Sigmoid colon (tissue), 7 donors: ENCODE results near the gene IPMK. TPM values are rescaled to one million over a fixed set of nuclear protein-coding genes. Genes with fewer than 3 reads are reported as not detected.

Experiments used
- DNase-seq: peaks from one replicate; pipeline ENCODE4 v3.0.0-alpha.2; 2019
- H3K27ac ChIP-seq, 4 donors: fragments of 200-600 bp; sonication (generic); one replicate each; pipeline ENCODE4 v1.5.1; 2016 to 2019; ENCODE audit warnings: mild to moderate bottlenecking in 1 of 4
- H3K27me3 ChIP-seq, 3 donors: fragments of 200-600 bp; sonication (generic); one replicate each; pipeline ENCODE4 v1.5.1; 2019; ENCODE audit warnings: mild to moderate bottlenecking in 1 of 3
- H3K36me3 ChIP-seq, 4 donors: fragments of 200-600 bp; sonication (generic); one replicate each; pipeline ENCODE4 v1.5.1; 2016 to 2019
- H3K4me1 ChIP-seq, 4 donors: fragments of 200-600 bp; sonication (generic); one replicate each; pipeline ENCODE4 v1.5.1; 2017 to 2019
- H3K4me3 ChIP-seq, 4 donors: fragments of 200-600 bp; sonication (generic); one replicate each; pipeline ENCODE4 v1.5.1; 2017 to 2019; ENCODE audit warnings: mild to moderate bottlenecking in 2 of 4, moderate library complexity in 1 of 4
- H3K9me3 ChIP-seq, 4 donors: fragments of 200-600 bp in 3 of 4; sonication (generic) in 3 of 4; one replicate each; pipeline versions ENCODE4 v1.5.1 to v1.6.1; 2013 to 2019
- EP300 ChIP-seq, 4 donors: sonication (generic); formaldehyde crosslinking; IDR thresholded peaks; one replicate each; pipeline ENCODE4 v1.6.1; 2017; ENCODE audit warnings: antibody characterized with exemption in 4 of 4
- POLR2A ChIP-seq, 2 donors: fragments of 450-650 bp; IDR thresholded peaks; one replicate each; pipeline ENCODE4 v1.6.1; 2016; ENCODE audit warnings: antibody characterized with exemption in 2 of 2, mild to moderate bottlenecking in 2 of 2, moderate library complexity in 2 of 2
- POLR2AphosphoS5 ChIP-seq, 4 donors: sonication (generic); formaldehyde crosslinking; IDR thresholded peaks; one replicate each; pipeline ENCODE4 v1.6.1; 2017; ENCODE audit warnings: antibody characterized with exemption in 4 of 4
- WGBS, 2 donors: extraction: QIAGEN DNeasy Blood & Tissue Kit; methylation state at CpG; one replicate each; pipeline ENCODE4 v1.1.7; 2013; 5-methylcytosine and 5-hydroxymethylcytosine counted together
- intact Hi-C: fragments of 100-400 bp; cut with DNase I; formaldehyde crosslinking; loops from one replicate; pipeline ENCODE4 v1.15.1; 2023
- polyA plus RNA-seq, 3 donors: library from polyadenylated mRNA; stranded (reverse); fragments of 200-250 nt; gene quantifications; one replicate each; pipeline ENCODE4 v1.2.3, GENCODE V29; 2013
- total RNA-seq, 4 donors: library from RNA; depleted of rRNA; stranded (reverse); fragments of >200 nt; gene quantifications; one replicate each; pipeline ENCODE4 v1.1.0, GENCODE V29; 2016
- TF ChIP-seq, protein P1 (sequence below), 4 experiments: fragments of 450-650 bp in 3 of 4; fragments of 200-600 bp in 1 of 4; IDR thresholded peaks; one replicate each; pipeline ENCODE4 v1.5.1; 2016 to 2019; ENCODE audit warnings: antibody characterized with exemption in 4 of 4, mild to moderate bottlenecking in 3 of 4, moderate library complexity in 2 of 4
- donor health status: healthy with polysubstance abuse.
- donor health status: Bipolar disorder and iron deficiency.
- donor health status: healthy.

IPMK gene
- total and polyA plus RNA-seq, 7 donors, result 4.6 to 9.0 (median 5.5) TPM

GRCh38 chr10:58280477-58280876 lies 12.8 kb upstream of the IPMK start:
- DNase-seq, result no peak
- Histone ChIP-seq H3K4me1 (peaks cover 0 to 33% (median 11%) of the 10 kb centered on the region in 4 donors), H3K4me3 (no peak overlapping the region), H3K36me3 (peaks cover 0 to 23% (median 0%) of the 10 kb centered on the region in 4 donors), H3K27me3 (no peaks in the 10 kb centered on the region), H3K9me3 (no peaks in the 10 kb centered on the region), H3K27ac (no peak overlapping the region)
- TF ChIP-seq EP300 (IDR thresholded peaks at IDR 0.05) (no peak), POLR2A (IDR thresholded peaks at IDR 0.05) (no peak), POLR2AphosphoS5 (IDR thresholded peaks at IDR 0.05) (no peak)
- TF ChIP-seq, protein P1, sequence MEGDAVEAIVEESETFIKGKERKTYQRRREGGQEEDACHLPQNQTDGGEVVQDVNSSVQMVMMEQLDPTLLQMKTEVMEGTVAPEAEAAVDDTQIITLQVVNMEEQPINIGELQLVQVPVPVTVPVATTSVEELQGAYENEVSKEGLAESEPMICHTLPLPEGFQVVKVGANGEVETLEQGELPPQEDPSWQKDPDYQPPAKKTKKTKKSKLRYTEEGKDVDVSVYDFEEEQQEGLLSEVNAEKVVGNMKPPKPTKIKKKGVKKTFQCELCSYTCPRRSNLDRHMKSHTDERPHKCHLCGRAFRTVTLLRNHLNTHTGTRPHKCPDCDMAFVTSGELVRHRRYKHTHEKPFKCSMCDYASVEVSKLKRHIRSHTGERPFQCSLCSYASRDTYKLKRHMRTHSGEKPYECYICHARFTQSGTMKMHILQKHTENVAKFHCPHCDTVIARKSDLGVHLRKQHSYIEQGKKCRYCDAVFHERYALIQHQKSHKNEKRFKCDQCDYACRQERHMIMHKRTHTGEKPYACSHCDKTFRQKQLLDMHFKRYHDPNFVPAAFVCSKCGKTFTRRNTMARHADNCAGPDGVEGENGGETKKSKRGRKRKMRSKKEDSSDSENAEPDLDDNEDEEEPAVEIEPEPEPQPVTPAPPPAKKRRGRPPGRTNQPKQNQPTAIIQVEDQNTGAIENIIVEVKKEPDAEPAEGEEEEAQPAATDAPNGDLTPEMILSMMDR (IDR thresholded peaks at IDR 0.05), result no peak
- intact Hi-C loops, result no loop called here
- 95% methylated on average over 3 of the region's 3 CpGs for WGBS, 2 donors

DNA sequence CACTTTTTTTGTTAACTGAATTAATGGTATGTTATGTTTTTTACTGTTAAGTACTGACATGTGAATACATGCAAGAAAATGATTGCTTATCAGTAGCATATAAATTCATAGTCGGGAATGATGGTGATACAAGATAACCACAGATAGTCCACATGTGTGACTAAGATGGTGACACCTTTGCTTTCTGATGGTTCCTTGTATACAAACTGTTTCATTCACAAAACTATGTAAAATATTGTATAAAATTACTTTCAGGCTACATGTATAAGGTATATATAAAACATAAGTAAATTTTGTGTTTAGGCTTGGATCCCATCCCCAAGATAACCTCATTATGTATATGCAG lies 11.2 kb upstream of the IPMK start:
- peaks cover 0 to 24% (median 17%) of the 10 kb centered on the region in 4 donors for H3K4me1 ChIP-seq
- 82 to 94% methylated on average over 1 of the region's 1 CpG for WGBS, 2 donors
- TF ChIP-seq POLR2A (IDR thresholded peaks at IDR 0.05) (no peak), POLR2AphosphoS5 (IDR thresholded peaks at IDR 0.05) (no peak), EP300 (IDR thresholded peaks at IDR 0.05) (no peak)
- TF ChIP-seq, protein P1 (IDR thresholded peaks at IDR 0.05), result no peak
- H3K36me3 ChIP-seq, result peaks cover 0 to 23% (median 0%) of the 10 kb centered on the region in 4 donors
- DNase-seq, result no peak
- no peak overlapping the region for H3K4me3 ChIP-seq
- H3K27ac ChIP-seq, result no peak overlapping the region
- intact Hi-C loops, result no loop called here
- no peaks in the 10 kb centered on the region for H3K27me3 ChIP-seq
- no peaks in the 10 kb centered on the region for H3K9me3 ChIP-seq

- peaks cover 0 to 23% (median 0%) of the 10 kb centered on the region in 4 donors for H3K36me3 ChIP-seq
- intact Hi-C loops, result no loop called here
- peaks cover 0 to 24% (median 17%) of the 10 kb centered on the region in 4 donors for H3K4me1 ChIP-seq
- TF ChIP-seq POLR2AphosphoS5 (IDR thresholded peaks at IDR 0.05) (no peak), EP300 (IDR thresholded peaks at IDR 0.05) (no peak), POLR2A (IDR thresholded peaks at IDR 0.05) (no peak)
- TF ChIP-seq, protein P1 (IDR thresholded peaks at IDR 0.05), result no peak
- H3K4me3 ChIP-seq, result no peak overlapping the region
- 89 to 96% methylated on average over 7 of the region's 7 CpGs for WGBS, 2 donors
- H3K9me3 ChIP-seq, result no peaks in the 10 kb centered on the region
- no peaks in the 10 kb centered on the region for H3K27me3 ChIP-seq
- no peak for DNase-seq
- no peak overlapping the region for H3K27ac ChIP-seq
Measured at GRCh38 chr10:58278274-58278961, 10.7 kb upstream of the IPMK start.

DNA sequence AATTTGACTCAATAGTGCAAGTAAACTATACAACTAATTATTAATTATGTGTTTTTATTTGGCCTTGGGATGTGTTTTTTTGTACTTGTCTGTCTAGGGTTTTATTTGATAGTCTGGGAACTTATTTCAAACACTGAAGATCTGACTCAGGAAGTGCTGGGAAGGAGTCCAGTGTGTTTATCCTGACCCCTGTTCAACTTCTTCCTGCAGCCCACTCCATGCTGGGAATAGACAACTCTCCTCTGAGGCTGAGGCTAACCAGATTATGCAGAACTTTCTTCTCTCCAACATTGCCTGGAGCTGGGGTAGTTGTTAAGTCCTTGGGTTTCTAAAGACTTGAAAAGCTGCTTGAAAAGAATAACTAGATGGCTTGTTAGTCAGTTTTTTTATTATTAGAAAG lies 8.2 kb upstream of the IPMK start:
- H3K9me3 ChIP-seq, result no peaks in the 10 kb centered on the region
- no peak for DNase-seq
- intact Hi-C loops, result no loop called here

DNA sequence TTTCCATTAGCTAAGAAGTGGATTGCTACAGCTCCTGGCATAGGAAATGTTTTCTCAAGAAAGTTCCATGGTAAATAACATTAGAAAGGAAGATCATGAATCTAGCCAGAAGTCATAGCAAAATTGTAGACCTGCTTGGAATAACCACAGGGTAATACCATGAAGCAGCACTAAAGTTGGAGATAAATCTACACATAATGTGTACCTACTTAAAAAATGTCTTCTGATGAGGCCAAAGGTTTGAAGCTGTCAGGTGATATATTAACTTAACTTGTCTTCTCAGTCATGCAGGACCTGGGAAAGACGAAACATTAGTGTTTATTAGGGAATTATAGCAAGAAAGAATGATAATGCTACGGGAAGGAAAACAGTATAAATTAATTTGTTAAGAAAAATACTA lies 7.6 kb upstream of the IPMK start:
- DNase-seq, result no peak
- H3K27ac ChIP-seq, result peak overlapping the region in 1 of 4 donors; percentile 14
- WGBS, 2 donors, result 21 to 76% methylated on average over 2 of the region's 2 CpGs

More for the DNA sequence above, 8.2 kb upstream of the IPMK start:
- Histone ChIP-seq H3K27me3 (no peaks in the 10 kb centered on the region), H3K36me3 (peaks cover 0 to 23% (median 0%) of the 10 kb centered on the region in 4 donors), H3K4me1 (peaks cover 0 to 22% (median 15%) of the 10 kb centered on the region in 4 donors), H3K27ac (peak overlapping the region in 2 of 4 donors; percentile 14 to 23), H3K4me3 (no peak overlapping the region)
- TF ChIP-seq POLR2AphosphoS5 (IDR thresholded peaks at IDR 0.05), result peak in 2 of 4 donors; percentile 16 to 23
- TF ChIP-seq EP300 (IDR thresholded peaks at IDR 0.05), result no peak

More for the DNA sequence above, 7.6 kb upstream of the IPMK start:
- Histone ChIP-seq H3K27me3 (no peaks in the 10 kb centered on the region), H3K4me3 (no peak overlapping the region), H3K9me3 (no peaks in the 10 kb centered on the region), H3K36me3 (peaks cover 0 to 23% (median 0%) of the 10 kb centered on the region in 4 donors), H3K4me1 (peaks cover 0 to 26% (median 19%) of the 10 kb centered on the region in 4 donors)
- intact Hi-C loops, result no loop called here
- TF ChIP-seq EP300 (IDR thresholded peaks at IDR 0.05), result no peak
- no peak for TF ChIP-seq POLR2AphosphoS5 (IDR thresholded peaks at IDR 0.05)
- TF ChIP-seq, protein P1 (IDR thresholded peaks at IDR 0.05), result no peak
- no peak for TF ChIP-seq POLR2A (IDR thresholded peaks at IDR 0.05)
